Karpas-422 (cell line): ENCODE results near the gene ATP13A4. TPM values are rescaled to one million over a fixed set of nuclear protein-coding genes. Genes with fewer than 3 reads are reported as not detected.

Experiments
- DNase-seq: peaks from one replicate; pipeline ENCODE4 v3.0.0-alpha.2; 2015
- H2AFZ ChIP-seq: fragments of 200-600 bp; sonication (generic); 2 replicates; pipeline ENCODE4 v1.6.1; 2014; ENCODE audit warnings: antibody characterized with exemption, low read length, mixed read lengths
- H3K27ac ChIP-seq: fragments of 200-600 bp; sonication (generic); 2 replicates; pipeline ENCODE4 v1.5.1; 2014; ENCODE audit warnings: mild to moderate bottlenecking, low read length, moderate library complexity
- H3K27me3 ChIP-seq: fragments of 200-600 bp; sonication (generic); 2 replicates; pipeline ENCODE4 v1.6.1; 2014; ENCODE audit warnings: low read length, mixed read lengths
- H3K36me3 ChIP-seq: fragments of 200-600 bp; sonication (generic); 2 replicates; pipeline ENCODE4 v1.6.1; 2014; ENCODE audit warnings: low read length, mixed read lengths; ENCODE audit not compliant: insufficient read depth
- H3K4me1 ChIP-seq: fragments of 200-600 bp; sonication (generic); 2 replicates; pipeline ENCODE4 v1.6.1; 2014; ENCODE audit warnings: mild to moderate bottlenecking, low read length, mixed read lengths
- H3K4me2 ChIP-seq: fragments of 200-600 bp; sonication (generic); 2 replicates; pipeline ENCODE4 v1.6.1; 2014; ENCODE audit warnings: low read length, low read depth, mild to moderate bottlenecking; ENCODE audit not compliant: poor library complexity, severe bottlenecking
- H3K4me3 ChIP-seq: fragments of 200-600 bp; sonication (generic); 2 replicates; pipeline ENCODE4 v1.5.1; 2014; ENCODE audit warnings: mild to moderate bottlenecking, antibody characterized with exemption, low read length, mixed read lengths
- H3K79me2 ChIP-seq: fragments of 200-600 bp; sonication (generic); 2 replicates; pipeline ENCODE4 v1.6.1; 2014; ENCODE audit warnings: mild to moderate bottlenecking, low read length, mixed read lengths
- H3K9ac ChIP-seq: fragments of 200-600 bp; sonication (generic); 2 replicates; pipeline ENCODE4 v1.6.0; 2014; ENCODE audit warnings: low read length
- H3K9me2 ChIP-seq: fragments of 200-600 bp; sonication (generic), shearing (Covaris generic); replicated peaks from 2 replicates; pipeline ENCODE4 v1.6.0; 2014; ENCODE audit warnings: mild to moderate bottlenecking, low read length, moderate library complexity; ENCODE audit not compliant: insufficient read depth
- H3K9me3 ChIP-seq: fragments of 300-700, 200-600 bp; sonication (generic); 2 replicates; pipeline ENCODE4 v1.6.1; 2014; ENCODE audit warnings: low read length, mixed read lengths
- H4K20me1 ChIP-seq: fragments of 200-600 bp; sonication (generic); 2 replicates; pipeline ENCODE4 v1.6.1; 2014; ENCODE audit warnings: mild to moderate bottlenecking, antibody characterized with exemption, low read length, low read depth; ENCODE audit not compliant: insufficient read depth
- total RNA-seq: library from RNA; depleted of rRNA; stranded (reverse); fragments of >200 nt; shearing (Covaris generic); gene quantifications from 2 replicates; pipeline ENCODE4 v1.2.3, GENCODE V29; 2014; ENCODE audit warnings: low replicate concordance

ATP13A4 gene
- total RNA-seq, 1 experiment from 2014 or later, result 21.1 TPM

DNA sequence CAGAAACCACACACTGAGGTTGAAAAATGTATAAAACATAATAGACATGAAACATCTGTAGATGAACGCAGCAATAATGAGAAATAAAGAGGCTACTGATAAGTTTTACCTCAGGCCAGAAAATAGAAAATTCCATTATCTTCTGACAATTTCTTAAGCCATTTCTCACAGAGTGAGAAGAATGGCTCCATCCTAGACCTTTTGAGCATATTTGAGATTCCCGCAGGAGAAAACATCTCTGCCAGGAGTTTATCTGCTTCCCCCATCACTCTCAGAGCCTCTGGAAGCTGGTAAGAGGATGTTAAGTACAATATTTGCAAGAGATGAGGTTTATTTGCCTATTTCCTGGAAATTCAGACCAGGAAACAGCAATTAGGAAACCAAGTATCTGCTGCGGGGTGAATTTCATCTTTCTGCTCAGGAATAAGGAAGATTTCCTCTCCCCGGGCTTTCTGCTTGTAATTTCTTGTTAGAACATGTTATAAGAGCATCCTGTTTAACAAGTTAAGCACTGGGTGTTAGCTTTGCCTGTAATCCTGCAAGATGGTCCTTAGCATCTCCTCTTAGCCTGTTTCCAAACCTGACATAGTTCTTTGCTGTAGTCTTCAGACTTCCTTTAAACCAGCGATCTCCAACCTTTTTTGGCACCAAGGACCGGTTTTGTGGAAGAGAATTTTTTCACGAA lies 54.8 kb downstream of the ATP13A4 start:
- Histone ChIP-seq H3K9me2 (no peaks in the 10 kb centered on the region), H3K79me2 (no peaks in the 10 kb centered on the region), H2AFZ (no peak overlapping the region), H3K4me1 (peaks cover 12% of the 10 kb centered on the region), H4K20me1 (no peaks in the 10 kb centered on the region), H3K27me3 (no peaks in the 10 kb centered on the region), H3K9me3 (no peaks in the 10 kb centered on the region), H3K36me3 (no peaks in the 10 kb centered on the region), H3K27ac (no peak overlapping the region), H3K4me3 (no peak overlapping the region), H3K4me2 (no peak overlapping the region), H3K9ac (no peak overlapping the region)
- DNase-seq, result no peak

DNA sequence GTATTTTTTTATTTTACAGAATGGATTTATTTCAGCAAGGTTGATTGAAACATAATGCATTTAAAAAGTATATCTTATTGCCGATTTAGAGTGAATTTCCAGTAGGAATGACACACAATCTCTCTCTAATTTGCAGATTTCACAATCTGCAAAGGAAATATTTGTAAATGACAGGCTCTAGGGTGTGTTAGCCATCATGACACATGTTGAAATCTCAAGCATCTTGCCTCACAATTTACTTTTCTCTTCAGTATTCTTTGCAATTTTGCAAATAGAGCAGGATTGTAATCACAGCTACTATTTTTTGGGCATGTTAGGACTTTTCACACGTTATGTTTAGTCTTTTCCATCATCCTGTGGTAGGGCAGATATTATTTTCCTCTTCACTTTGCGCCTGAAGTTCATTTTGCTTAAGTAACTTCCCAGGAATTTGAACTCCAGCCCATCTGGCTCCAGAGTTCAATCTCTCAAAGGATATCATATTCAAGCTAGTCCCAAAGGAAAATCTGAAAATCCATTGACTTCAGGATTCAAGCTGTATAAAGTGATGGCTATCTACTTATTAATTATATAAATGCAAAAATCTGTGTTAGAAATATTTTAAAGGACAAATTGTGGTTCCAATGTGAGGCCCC lies 55.4 kb downstream of the ATP13A4 start:
- Histone ChIP-seq H3K27me3 (no peaks in the 10 kb centered on the region), H3K4me1 (peaks cover 12% of the 10 kb centered on the region), H4K20me1 (no peaks in the 10 kb centered on the region), H3K4me3 (no peak overlapping the region), H3K79me2 (no peaks in the 10 kb centered on the region), H3K9me3 (no peaks in the 10 kb centered on the region), H3K27ac (no peak overlapping the region), H3K9ac (no peak overlapping the region), H3K9me2 (no peaks in the 10 kb centered on the region), H2AFZ (no peak overlapping the region), H3K36me3 (no peaks in the 10 kb centered on the region), H3K4me2 (no peak overlapping the region)
- DNase-seq, result no peak

DNA sequence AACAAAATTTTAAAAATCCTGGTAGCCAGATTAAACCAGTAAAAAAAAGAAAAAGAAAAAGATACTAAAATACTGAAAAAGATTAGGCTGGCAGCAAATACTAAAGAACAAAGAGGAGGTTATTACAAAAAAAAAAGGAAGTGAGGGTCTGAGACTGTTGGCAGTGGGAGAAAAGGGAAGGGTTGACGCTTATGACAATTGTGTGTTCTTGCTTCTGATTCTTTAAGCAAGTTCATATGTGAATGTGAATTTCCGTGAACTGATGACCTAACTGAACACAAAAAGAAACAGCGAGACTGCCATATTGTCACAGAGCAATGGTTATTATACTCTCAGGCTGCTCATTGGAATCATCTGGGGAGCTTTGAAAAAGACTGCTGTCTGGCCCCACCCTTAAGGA lies 56.5 kb downstream of the ATP13A4 start:
- Histone ChIP-seq H3K27ac (no peak overlapping the region), H3K27me3 (no peaks in the 10 kb centered on the region), H3K4me2 (no peak overlapping the region), H3K4me3 (no peak overlapping the region), H3K9me3 (no peaks in the 10 kb centered on the region), H4K20me1 (no peaks in the 10 kb centered on the region), H3K9me2 (no peaks in the 10 kb centered on the region), H3K9ac (no peak overlapping the region), H3K4me1 (peaks cover 7% of the 10 kb centered on the region), H2AFZ (no peak overlapping the region), H3K79me2 (no peaks in the 10 kb centered on the region), H3K36me3 (no peaks in the 10 kb centered on the region)
- no peak for DNase-seq

DNA sequence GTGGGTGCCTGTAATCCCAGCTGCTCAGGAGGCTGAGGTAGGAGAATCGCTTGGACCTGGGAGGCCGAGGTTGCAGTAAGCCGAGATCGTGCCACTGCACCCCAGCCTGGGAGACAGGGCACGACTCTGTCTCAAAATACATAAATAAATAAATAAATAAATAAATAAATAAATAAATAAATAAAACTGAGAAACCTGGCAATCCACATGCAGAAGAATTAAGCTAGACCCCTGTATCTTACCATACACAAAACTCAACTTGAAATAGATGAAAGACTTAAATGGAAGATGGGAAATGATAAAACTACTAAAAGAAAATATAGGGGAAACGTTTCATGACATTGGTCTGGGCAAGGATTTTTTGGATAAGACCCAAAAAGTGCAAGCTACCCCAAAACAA lies 58.0 kb downstream of the ATP13A4 start:
- Histone ChIP-seq H3K27ac (no peak overlapping the region), H3K79me2 (no peaks in the 10 kb centered on the region), H3K27me3 (no peaks in the 10 kb centered on the region), H3K4me2 (no peak overlapping the region), H3K9me2 (no peaks in the 10 kb centered on the region), H4K20me1 (no peaks in the 10 kb centered on the region), H2AFZ (no peak overlapping the region), H3K9me3 (no peaks in the 10 kb centered on the region), H3K9ac (no peak overlapping the region), H3K4me1 (peaks cover 2% of the 10 kb centered on the region; the same call in 1 of the 2 replicates), H3K36me3 (no peaks in the 10 kb centered on the region), H3K4me3 (no peak overlapping the region)
- no peak for DNase-seq

- no peaks in the 10 kb centered on the region for H3K9me3 ChIP-seq
- no peaks in the 10 kb centered on the region for H3K4me1 ChIP-seq
- no peaks in the 10 kb centered on the region for H3K27me3 ChIP-seq
- no peak overlapping the region for H3K4me3 ChIP-seq
- H3K36me3 ChIP-seq, result no peaks in the 10 kb centered on the region
- H3K4me2 ChIP-seq, result no peak overlapping the region
- DNase-seq, result no peak
- H3K9ac ChIP-seq, result no peak overlapping the region
- H3K79me2 ChIP-seq, result no peaks in the 10 kb centered on the region
- no peak overlapping the region for H2AFZ ChIP-seq
- H3K27ac ChIP-seq, result no peak overlapping the region
- H3K9me2 ChIP-seq, result no peaks in the 10 kb centered on the region
- no peaks in the 10 kb centered on the region for H4K20me1 ChIP-seq
Observed at GRCh38 chr3:193491026-193491425, 63.7 kb downstream of the ATP13A4 start.

GRCh38 chr3:193490580-193490979 lies 64.1 kb downstream of the ATP13A4 start:
- no peaks in the 10 kb centered on the region for H3K79me2 ChIP-seq
- H3K4me3 ChIP-seq, result no peak overlapping the region
- no peak overlapping the region for H3K4me2 ChIP-seq
- H3K27me3 ChIP-seq, result no peaks in the 10 kb centered on the region
- H4K20me1 ChIP-seq, result no peaks in the 10 kb centered on the region
- no peaks in the 10 kb centered on the region for H3K36me3 ChIP-seq
- H3K4me1 ChIP-seq, result no peaks in the 10 kb centered on the region
- no peak overlapping the region for H3K27ac ChIP-seq
- no peak overlapping the region for H2AFZ ChIP-seq
- no peaks in the 10 kb centered on the region for H3K9me3 ChIP-seq
- no peak for DNase-seq
- H3K9me2 ChIP-seq, result no peaks in the 10 kb centered on the region
- H3K9ac ChIP-seq, result no peak overlapping the region

- Histone ChIP-seq H3K27ac (no peak overlapping the region), H3K9me3 (no peaks in the 10 kb centered on the region), H3K4me3 (no peak overlapping the region), H2AFZ (no peak overlapping the region), H3K27me3 (no peaks in the 10 kb centered on the region), H3K79me2 (no peaks in the 10 kb centered on the region), H3K36me3 (no peaks in the 10 kb centered on the region), H3K9me2 (no peaks in the 10 kb centered on the region), H3K4me1 (no peaks in the 10 kb centered on the region), H4K20me1 (no peaks in the 10 kb centered on the region), H3K4me2 (no peak overlapping the region), H3K9ac (no peak overlapping the region)
- no peak for DNase-seq
Observed at GRCh38 chr3:193489949-193490348, 64.7 kb downstream of the ATP13A4 start.

DNA sequence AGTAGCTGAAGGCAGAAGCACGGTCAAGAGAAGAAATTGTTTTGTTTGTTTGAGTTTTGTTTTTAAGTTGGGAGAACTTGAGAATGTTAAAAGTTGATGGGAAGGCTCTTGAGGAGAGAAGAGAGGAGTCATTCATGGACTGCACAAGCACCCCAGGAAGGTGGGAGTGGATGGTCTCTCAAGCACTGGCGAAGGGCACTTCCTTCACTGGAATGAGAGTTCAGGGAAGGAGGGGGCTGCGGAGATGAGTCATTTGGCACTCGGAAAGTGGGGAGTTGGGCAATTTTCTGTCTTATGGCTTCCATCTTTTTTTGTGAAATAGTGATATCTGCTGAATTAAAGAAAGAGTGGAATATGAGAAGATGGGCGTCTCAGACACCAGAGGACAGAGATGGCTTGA lies 66.0 kb downstream of the ATP13A4 start:
- Histone ChIP-seq H3K27ac (no peak overlapping the region), H3K27me3 (no peaks in the 10 kb centered on the region), H3K79me2 (no peaks in the 10 kb centered on the region), H3K9me3 (no peaks in the 10 kb centered on the region), H3K36me3 (no peaks in the 10 kb centered on the region), H3K4me2 (no peak overlapping the region), H2AFZ (no peak overlapping the region), H3K4me1 (no peaks in the 10 kb centered on the region), H4K20me1 (no peaks in the 10 kb centered on the region), H3K9ac (no peak overlapping the region), H3K4me3 (no peak overlapping the region), H3K9me2 (no peaks in the 10 kb centered on the region)
- DNase-seq, result no peak
